Nephron progenitor cell (in vitro differentiated cells): ENCODE data around the gene NEO1.

ENCODE experiments used
- DNase-seq: peaks from one replicate; pipeline ENCODE4 v3.0.0; 2021
- H3K27ac Mint-ChIP-seq: 2 replicates; pipeline ENCODE4 v1.8.0; 2021; ENCODE audit warnings: mild to moderate bottlenecking, moderate library complexity, mixed read lengths
- H3K27me3 Mint-ChIP-seq: 2 replicates; pipeline ENCODE4 v1.8.0; 2021; ENCODE audit warnings: mild to moderate bottlenecking, low read depth, mixed read lengths; ENCODE audit not compliant: poor library complexity
- H3K36me3 Mint-ChIP-seq: 2 replicates; pipeline ENCODE4 v1.8.0; 2021; ENCODE audit warnings: low read depth, mixed read lengths
- H3K4me1 Mint-ChIP-seq: 2 replicates; pipeline ENCODE4 v1.8.0; 2021; ENCODE audit warnings: mixed read lengths
- H3K4me3 Mint-ChIP-seq: 2 replicates; pipeline ENCODE4 v1.8.0; 2021; ENCODE audit warnings: mild to moderate bottlenecking, moderate library complexity, mixed read lengths
- H3K9me3 Mint-ChIP-seq: 2 replicates; pipeline ENCODE4 v1.8.0; 2021; ENCODE audit warnings: mild to moderate bottlenecking, moderate library complexity, mixed read lengths
- CTCF ChIP-seq: fragments of 200-600 bp; sonication (generic); IDR thresholded peaks from 2 replicates; pipeline ENCODE4 v1.5.0; 2021; ENCODE audit warnings: antibody characterized with exemption

Gene NEO1

GRCh38 chr15:73349191-73349590, 296.9 kb downstream of the NEO1 start:
- Mint-ChIP-seq H3K4me3 (no peak overlapping the region), H3K36me3 (no peaks in the 10 kb centered on the region), H3K27ac (no peak overlapping the region), H3K27me3 (peaks cover 7% of the 10 kb centered on the region), H3K9me3 (no peaks in the 10 kb centered on the region), H3K4me1 (no peaks in the 10 kb centered on the region)
- no peak for TF ChIP-seq CTCF
- no peak for DNase-seq

GRCh38 chr15:73352082-73352481, 299.8 kb downstream of the NEO1 start:
- Mint-ChIP-seq H3K4me1 (no peaks in the 10 kb centered on the region), H3K27ac (no peak overlapping the region), H3K4me3 (no peak overlapping the region), H3K27me3 (peaks cover 8% of the 10 kb centered on the region), H3K9me3 (no peaks in the 10 kb centered on the region), H3K36me3 (no peaks in the 10 kb centered on the region)
- no peak for TF ChIP-seq CTCF
- DNase-seq: no peak

GRCh38 chr15:73353734-73354133, 301.5 kb downstream of the NEO1 start:
- no peak for DNase-seq
- no peak overlapping the region for H3K4me3 Mint-ChIP-seq
- peaks cover 11% of the 10 kb centered on the region for H3K27me3 Mint-ChIP-seq
- TF ChIP-seq CTCF: no peak
- no peak overlapping the region for H3K27ac Mint-ChIP-seq
- H3K9me3 Mint-ChIP-seq: no peaks in the 10 kb centered on the region
- H3K4me1 Mint-ChIP-seq: peaks cover 10% of the 10 kb centered on the region
- H3K36me3 Mint-ChIP-seq: no peaks in the 10 kb centered on the region

GRCh38 chr15:73354241-73354640, 302.0 kb downstream of the NEO1 start:
- Mint-ChIP-seq H3K4me1 (peaks cover 10% of the 10 kb centered on the region), H3K4me3 (no peak overlapping the region), H3K27me3 (peaks cover 11% of the 10 kb centered on the region), H3K27ac (no peak overlapping the region), H3K9me3 (no peaks in the 10 kb centered on the region), H3K36me3 (no peaks in the 10 kb centered on the region)
- TF ChIP-seq CTCF: no peak
- no peak for DNase-seq
